OCI-LY7 (cell line): ENCODE measurements around the gene S100A3. TPM values are rescaled to one million over a fixed set of nuclear protein-coding genes. Genes with fewer than 3 reads are reported as not detected.
A peak's percentile ranks its signal among the peaks of the same experiment; 100 is the strongest.

Experiments used
- BruUV-seq: library from RNA; stranded (reverse); fragments of 400-500 nt; replicated peaks from 2 replicates; lab custom pipeline; 2021; lab: Mats Ljungman, UMichigan
- CTCF ChIA-PET: fragments of 300-600 bp; sonication (Branson Sonifier 250); formaldehyde crosslinking; loops from one replicate; lab custom pipeline; 2022; ENCODE audit warnings: antibody characterized with exemption; ENCODE audit not compliant: unreplicated experiment; lab: Charles Lee
- POLR2A ChIA-PET: fragments of 300-600 bp; sonication (Branson Sonifier 250); formaldehyde crosslinking; loops from one replicate; lab custom pipeline; 2022; ENCODE audit warnings: antibody characterized with exemption; lab: Charles Lee
- DNase-seq: peaks from one replicate; pipeline ENCODE4 v3.0.0-alpha.2; 2015; ENCODE audit warnings: low spot score
- H2AFZ ChIP-seq: fragments of 200-600 bp; sonication (generic), shearing (Covaris generic); 2 replicates; pipeline ENCODE4 v1.6.1; 2014; ENCODE audit warnings: mild to moderate bottlenecking, antibody characterized with exemption, low read length, moderate library complexity
- H3K27ac ChIP-seq: fragments of 200-600 bp; sonication (generic); 2 replicates; pipeline ENCODE4 v1.5.1; 2014; ENCODE audit warnings: mixed run types, low read depth, mild to moderate bottlenecking, moderate library complexity, low read length, inconsistent platforms; ENCODE audit not compliant: poor library complexity, severe bottlenecking
- H3K36me3 ChIP-seq: fragments of 200-600 bp; sonication (generic); 2 replicates; pipeline ENCODE4 v1.6.1; 2014; ENCODE audit warnings: mild to moderate bottlenecking, antibody characterized with exemption, low read length, moderate library complexity, mixed read lengths; ENCODE audit not compliant: insufficient read depth
- H3K4me1 ChIP-seq: fragments of 200-600 bp; sonication (generic); 2 replicates; pipeline ENCODE4 v1.5.1; 2014; ENCODE audit warnings: mild to moderate bottlenecking, low read length; ENCODE audit not compliant: insufficient read depth, poor library complexity, severe bottlenecking
- H3K4me2 ChIP-seq: fragments of 200-600 bp; sonication (generic); 2 replicates; pipeline ENCODE4 v1.6.1; 2014; ENCODE audit warnings: mild to moderate bottlenecking, low read length
- H3K4me3 ChIP-seq: fragments of 200-600 bp; sonication (generic); 2 replicates; pipeline ENCODE4 v1.5.1; 2014; ENCODE audit warnings: mild to moderate bottlenecking, low read depth, low read length; ENCODE audit not compliant: poor library complexity, severe bottlenecking
- H3K79me2 ChIP-seq: fragments of 200-600 bp; sonication (generic); 2 replicates; pipeline ENCODE4 v1.6.1; 2016; ENCODE audit warnings: low read depth, mild to moderate bottlenecking, low read length, moderate library complexity, mixed read lengths; ENCODE audit not compliant: insufficient read depth
- H3K9me2 ChIP-seq: fragments of 200-600 bp; sonication (generic); 2 replicates; pipeline ENCODE4 v1.6.1; 2016; ENCODE audit warnings: mild to moderate bottlenecking, low read length, mixed read lengths; ENCODE audit not compliant: insufficient read depth
- H3K9me3 ChIP-seq: fragments of 200-600 bp; sonication (generic); 2 replicates; pipeline ENCODE4 v1.6.1; 2014; ENCODE audit warnings: mild to moderate bottlenecking, mixed run types, low read length, mixed read lengths
- H4K20me1 ChIP-seq: fragments of 200-600 bp; sonication (generic); 2 replicates; pipeline ENCODE4 v1.6.1; 2014; ENCODE audit warnings: mild to moderate bottlenecking, antibody characterized with exemption, low read length, moderate library complexity, mixed read lengths; ENCODE audit not compliant: insufficient read depth
- EZH2phosphoT487 ChIP-seq: fragments of 200-600 bp; sonication (generic); IDR thresholded peaks from 2 replicates; pipeline ENCODE4 v1.6.1; 2018; ENCODE audit warnings: low read depth, borderline replicate concordance, mild to moderate bottlenecking, mixed run types, antibody characterized with exemption, low read length, moderate library complexity, mixed read lengths
- intact Hi-C: fragments of 100-400 bp; cut with micrococcal nuclease; formaldehyde crosslinking; loops from one replicate; pipeline ENCODE4 v1.10.0; 2022; ENCODE audit not compliant: unreplicated experiment
- total RNA-seq, 2 experiments: library from RNA; depleted of rRNA in 1 of 2; stranded (reverse); fragments of >200 nt in 1 of 2; shearing (Covaris generic) in 1 of 2; gene quantifications; 2 replicates each; pipeline ENCODE4 v1.2.3, GENCODE V29; 2014 to 2022
- TF ChIP-seq, protein P1 (sequence below): fragments of 200-600 bp; sonication (generic); conservative IDR thresholded peaks from 2 replicates; pipeline ENCODE4 v1.5.1; 2014; ENCODE audit warnings: mild to moderate bottlenecking, antibody characterized with exemption, low read length, moderate library complexity, mixed read lengths

Gene S100A3
- total RNA-seq, 2 experiments from 2014 or later: not detected

DNA sequence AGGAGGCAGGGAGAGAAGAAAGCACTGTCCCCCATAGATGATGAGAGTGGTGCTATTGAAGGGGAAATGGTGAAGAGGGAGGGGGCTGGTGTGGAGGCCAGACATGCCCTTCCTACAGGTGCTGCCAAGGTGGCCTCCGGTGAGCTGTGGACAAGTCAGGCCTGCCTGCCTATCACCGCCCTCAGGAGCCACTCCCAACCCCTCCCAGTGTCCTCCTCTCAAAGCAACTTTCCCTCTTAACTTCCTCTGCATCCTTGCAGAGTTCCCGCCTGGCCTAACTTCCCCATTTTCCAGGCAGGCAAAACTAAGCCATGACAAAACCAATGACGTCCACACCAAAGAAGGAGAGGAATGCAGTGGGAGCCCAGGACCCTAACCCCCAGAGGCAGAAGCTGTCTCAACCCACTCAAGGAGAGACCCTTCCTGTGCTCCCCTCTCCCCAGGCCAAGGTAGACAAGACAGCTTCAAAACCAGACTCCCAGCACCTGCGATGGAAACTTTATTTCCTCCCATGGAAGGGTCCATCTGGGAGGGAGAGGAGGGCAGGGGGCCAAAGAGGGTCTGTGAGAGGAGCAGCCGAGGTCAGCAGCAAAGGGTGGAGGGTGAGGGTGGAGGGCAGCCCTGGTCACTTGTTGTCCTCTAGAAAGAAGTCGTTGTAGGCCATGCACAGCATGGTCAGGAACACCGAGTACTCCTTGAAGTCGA is 12.2 kb downstream of the S100A3 start:
- Histone ChIP-seq H4K20me1 (no peaks in the 10 kb centered on the region), H3K9me2 (no peaks in the 10 kb centered on the region), H3K27ac (no peak overlapping the region), H3K79me2 (no peaks in the 10 kb centered on the region), H3K4me2 (no peak overlapping the region; the same call in 1 of the 2 replicates), H3K36me3 (no peaks in the 10 kb centered on the region), H3K4me1 (no peaks in the 10 kb centered on the region), H3K4me3 (no peak overlapping the region), H3K9me3 (no peaks in the 10 kb centered on the region), H2AFZ (no peak overlapping the region)
- TF ChIP-seq, protein P1, sequence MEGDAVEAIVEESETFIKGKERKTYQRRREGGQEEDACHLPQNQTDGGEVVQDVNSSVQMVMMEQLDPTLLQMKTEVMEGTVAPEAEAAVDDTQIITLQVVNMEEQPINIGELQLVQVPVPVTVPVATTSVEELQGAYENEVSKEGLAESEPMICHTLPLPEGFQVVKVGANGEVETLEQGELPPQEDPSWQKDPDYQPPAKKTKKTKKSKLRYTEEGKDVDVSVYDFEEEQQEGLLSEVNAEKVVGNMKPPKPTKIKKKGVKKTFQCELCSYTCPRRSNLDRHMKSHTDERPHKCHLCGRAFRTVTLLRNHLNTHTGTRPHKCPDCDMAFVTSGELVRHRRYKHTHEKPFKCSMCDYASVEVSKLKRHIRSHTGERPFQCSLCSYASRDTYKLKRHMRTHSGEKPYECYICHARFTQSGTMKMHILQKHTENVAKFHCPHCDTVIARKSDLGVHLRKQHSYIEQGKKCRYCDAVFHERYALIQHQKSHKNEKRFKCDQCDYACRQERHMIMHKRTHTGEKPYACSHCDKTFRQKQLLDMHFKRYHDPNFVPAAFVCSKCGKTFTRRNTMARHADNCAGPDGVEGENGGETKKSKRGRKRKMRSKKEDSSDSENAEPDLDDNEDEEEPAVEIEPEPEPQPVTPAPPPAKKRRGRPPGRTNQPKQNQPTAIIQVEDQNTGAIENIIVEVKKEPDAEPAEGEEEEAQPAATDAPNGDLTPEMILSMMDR: no peak
- TF ChIP-seq EZH2phosphoT487: no peak
- ChIA-PET CTCF (no interaction called here), POLR2A (no interaction called here)
- intact Hi-C loops: no loop called here
- DNase-seq: no peak
- BruUV-seq: no TSS peak

GRCh38 chr1:153536012-153536670 is 12.9 kb downstream of the S100A3 start:
- Histone ChIP-seq H4K20me1 (no peaks in the 10 kb centered on the region), H2AFZ (no peak overlapping the region), H3K9me2 (no peaks in the 10 kb centered on the region), H3K36me3 (no peaks in the 10 kb centered on the region), H3K79me2 (no peaks in the 10 kb centered on the region), H3K27ac (no peak overlapping the region), H3K4me2 (peak overlapping the region; percentile 48; the same call in 1 of the 2 replicates), H3K9me3 (no peaks in the 10 kb centered on the region), H3K4me3 (no peak overlapping the region), H3K4me1 (no peaks in the 10 kb centered on the region)
- intact Hi-C loops: no loop called here
- ChIA-PET CTCF (no interaction called here), POLR2A (interaction anchor here (0.5 kb wide), 1 partner anchor 98 kb away, joined by 3 read pairs; no protein-coding TSS in a partner anchor)
- TF ChIP-seq, protein P1: no peak
- DNase-seq: no peak
- BruUV-seq: no TSS peak
